ENCODE results near the gene TPI1. TPM values are rescaled to one million over a fixed set of nuclear protein-coding genes. Genes with fewer than 3 reads are reported as not detected.

Gene TPI1
- total RNA-seq, 1 donor from 2014 or later, result 306 TPM

GRCh38 chr12:6819106-6820030 is 48.0 kb upstream of the TPI1 start:
- Mint-ChIP-seq H3K27me3 (peaks cover 31% of the 10 kb centered on the region), H3K4me3 (no peak overlapping the region), H3K27ac (no peak overlapping the region), H3K4me1 (peaks cover 16% of the 10 kb centered on the region), H3K36me3 (ENCODE audit: low read depth) (no peaks in the 10 kb centered on the region), H3K9me3 (no peaks in the 10 kb centered on the region)
- ATAC-seq (ENCODE audit: low read depth) (no peak), DNase-seq (no peak)
- CTCF ChIA-PET, result no interaction called here
- TF ChIP-seq CTCF (IDR thresholded peaks at IDR 0.05), result no peak
- intact Hi-C loops (cut with micrococcal nuclease), result no loop called here
- POLR2A ChIA-PET, result no interaction called here

- TF ChIP-seq CTCF (IDR thresholded peaks at IDR 0.05), result no peak
- Mint-ChIP-seq H3K27ac (no peak overlapping the region), H3K9me3 (no peaks in the 10 kb centered on the region), H3K4me1 (peaks cover 16% of the 10 kb centered on the region), H3K4me3 (no peak overlapping the region), H3K36me3 (ENCODE audit: low read depth) (no peaks in the 10 kb centered on the region), H3K27me3 (peaks cover 38% of the 10 kb centered on the region)
- DNase-seq, result no peak
- CTCF ChIA-PET, result interaction anchor here (0.8 to 1.5 kb wide), 2 partner anchors 13 to 27 kb away, joined by 3 to 4 read pairs; no protein-coding TSS in a partner anchor
- intact Hi-C loops (cut with micrococcal nuclease), result no loop called here
- no peak for ATAC-seq (ENCODE audit: low read depth)
- POLR2A ChIA-PET, result interaction anchor here (0.5 kb wide), 1 partner anchor 97 kb away, joined by 15 read pairs; no protein-coding TSS in a partner anchor
Measured at GRCh38 chr12:6820166-6820565, 47.2 kb upstream of the TPI1 start.

GRCh38 chr12:6821591-6822425 is 45.5 kb upstream of the TPI1 start, which contains the start of gene GPR162:
TSS of gene GPR162 (plus strand) at chr12:6821821. CDS start at chr12:6823899, 2,078 bp downstream.
- no peak for ATAC-seq (ENCODE audit: low read depth)
- no peak within 1 kb of the TSS for H3K27ac Mint-ChIP-seq
- POLR2A ChIA-PET, result interaction anchor here (0.7 kb wide), 1 partner anchor 143 kb away, joined by 3 read pairs; no protein-coding TSS in a partner anchor

GRCh38 chr12:6822426-6823135 is 44.8 kb upstream of the TPI1 start:
- ChIA-PET POLR2A (no interaction called here), CTCF (no interaction called here)
- ATAC-seq (ENCODE audit: low read depth) (no peak), DNase-seq (no peak)
- H3K9me3 Mint-ChIP-seq, result no peaks in the 10 kb centered on the region
- no peak overlapping the region for H3K4me3 Mint-ChIP-seq
- peaks cover 20% of the 10 kb centered on the region for H3K4me1 Mint-ChIP-seq
- TF ChIP-seq CTCF (IDR thresholded peaks at IDR 0.05), result no peak
- H3K27ac Mint-ChIP-seq, result no peak overlapping the region
- intact Hi-C loops (cut with micrococcal nuclease), result no loop called here
- H3K36me3 Mint-ChIP-seq (ENCODE audit: low read depth), result no peaks in the 10 kb centered on the region
- H3K27me3 Mint-ChIP-seq, result peaks cover 61% of the 10 kb centered on the region

More at GRCh38 chr12:6821591-6822425, 45.5 kb upstream of the TPI1 start, which contains the start of gene GPR162:
- Mint-ChIP-seq H3K9me3 (no peaks in the 10 kb centered on the region), H3K4me3 (no peak within 1 kb of the TSS), H3K4me1 (peaks cover 16% of the 10 kb centered on the region), H3K27me3 (peaks cover 54% of the 10 kb centered on the region), H3K36me3 (ENCODE audit: low read depth) (no peaks in the 10 kb centered on the region)
- intact Hi-C loops (cut with micrococcal nuclease), result loop anchor here (1.0 kb wide), 1 partner anchor 215 kb away; the partner anchor contains the start of gene CHD4
- no peak for TF ChIP-seq CTCF (IDR thresholded peaks at IDR 0.05)
- DNase-seq, result no peak
- CTCF ChIA-PET, result interaction anchor here (1.5 kb wide), 1 partner anchor 12 kb away, joined by 4 read pairs; no protein-coding TSS in a partner anchor
